HG03439 (cell line): ENCODE results near the gene PDIA3.
A peak's percentile ranks its signal among the peaks of the same experiment; 100 is the strongest.
"Not testable (repeated sequence)": the region's sequence is repeated elsewhere in the genome, so short reads cannot be mapped to it uniquely, and the experiment has no call there.

Experiments
- ATAC-seq: cut with Tn5 transposase; IDR thresholded peaks from one replicate; pipeline ENCODE4 v1.9.1; 2021; ENCODE audit warnings: mild to moderate bottlenecking, moderate library complexity; ENCODE audit not compliant: unreplicated experiment

The PDIA3 gene

DNA sequence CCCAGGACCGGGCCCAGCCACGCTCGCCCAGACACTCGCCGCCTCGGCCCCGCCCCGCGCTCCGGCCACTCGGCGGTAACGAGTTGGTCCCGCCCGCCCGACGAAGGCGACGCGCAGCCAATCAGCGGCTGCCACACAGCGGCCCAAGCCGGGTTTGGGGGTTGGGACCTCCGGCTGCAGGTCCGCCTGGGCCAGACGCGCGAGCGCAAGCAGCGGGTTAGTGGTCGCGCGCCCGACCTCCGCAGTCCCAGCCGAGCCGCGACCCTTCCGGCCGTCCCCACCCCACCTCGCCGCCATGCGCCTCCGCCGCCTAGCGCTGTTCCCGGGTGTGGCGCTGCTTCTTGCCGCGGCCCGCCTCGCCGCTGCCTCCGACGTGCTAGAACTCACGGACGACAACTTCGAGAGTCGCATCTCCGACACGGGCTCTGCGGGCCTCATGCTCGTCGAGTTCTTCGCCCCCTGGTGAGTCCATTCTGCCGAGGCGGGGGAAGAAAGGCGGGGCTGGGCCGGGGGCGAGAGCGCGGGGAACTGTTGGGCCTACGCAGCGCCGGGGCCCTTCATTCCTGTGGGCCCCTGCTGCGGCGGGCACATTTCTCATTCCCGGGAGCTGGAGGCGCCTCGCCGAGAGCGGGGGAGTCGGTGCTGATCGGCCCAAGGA, at the start of gene PDIA3:
TSS of gene PDIA3 (plus strand) at position 194 of the 658 bp plus-strand sequence. CDS start at position 296, 102 bp downstream.
- peak; percentile 63 for ATAC-seq

DNA sequence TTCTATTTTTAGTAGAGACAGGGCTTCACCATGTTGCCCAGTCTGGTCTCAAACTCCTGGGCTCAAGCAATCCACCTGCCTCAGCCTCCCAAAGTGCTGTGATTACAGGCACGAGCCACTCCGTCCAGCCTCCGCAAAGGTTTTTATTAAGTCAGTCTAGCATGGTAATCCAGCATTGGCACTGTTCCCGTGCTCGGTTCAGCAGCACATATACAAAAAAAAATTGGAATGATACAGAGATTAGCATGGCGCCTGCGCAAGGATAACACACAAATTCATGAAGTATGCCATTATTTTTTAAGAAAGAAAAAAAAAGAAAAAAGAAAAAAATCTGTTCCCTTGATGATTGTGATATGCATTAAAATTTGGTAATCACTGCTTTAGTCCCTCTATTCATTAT, 44.1 kb upstream of the PDIA3 start:
- no peak for ATAC-seq

DNA sequence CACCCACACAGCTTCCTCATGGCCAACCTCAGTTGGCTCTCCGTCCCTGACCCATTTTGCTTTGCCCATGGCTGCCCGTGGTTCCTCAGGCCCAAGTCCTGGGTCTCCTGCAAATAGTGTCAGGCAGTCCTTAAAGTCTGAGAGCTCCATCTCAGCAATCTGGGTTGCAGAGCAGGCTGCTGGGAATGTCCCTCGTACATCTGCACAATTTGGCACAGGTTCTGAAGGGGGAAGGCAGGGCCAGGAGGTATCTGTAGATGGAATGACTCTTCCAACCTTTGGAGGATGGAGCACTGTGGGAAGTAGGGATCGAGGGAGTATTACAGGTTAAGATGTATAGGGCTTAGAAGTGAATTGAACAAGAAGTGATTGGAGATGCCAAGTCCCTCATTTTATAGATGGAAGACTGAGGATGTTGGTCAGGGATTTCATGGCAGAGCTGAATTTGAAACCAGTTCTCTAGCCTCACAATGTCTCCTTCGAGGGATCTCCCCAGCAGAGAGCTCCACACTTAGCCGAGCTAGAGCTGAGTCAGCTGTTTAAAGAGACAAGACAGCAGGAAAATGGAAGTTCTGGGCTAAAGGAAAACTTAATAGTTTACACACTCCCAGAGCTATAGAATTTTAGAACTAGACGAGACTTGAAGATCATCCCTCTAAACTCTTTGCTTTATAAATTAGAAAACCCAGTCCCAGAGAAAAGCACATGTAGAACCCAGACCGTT, 43.4 kb upstream of the PDIA3 start:
- no peak for ATAC-seq

GRCh38 chr15:43710431-43711131, 35.7 kb upstream of the PDIA3 start:
- not testable (repeated sequence) for ATAC-seq

GRCh38 chr15:43723151-43723550, 23.1 kb upstream of the PDIA3 start:
- ATAC-seq = no peak

DNA sequence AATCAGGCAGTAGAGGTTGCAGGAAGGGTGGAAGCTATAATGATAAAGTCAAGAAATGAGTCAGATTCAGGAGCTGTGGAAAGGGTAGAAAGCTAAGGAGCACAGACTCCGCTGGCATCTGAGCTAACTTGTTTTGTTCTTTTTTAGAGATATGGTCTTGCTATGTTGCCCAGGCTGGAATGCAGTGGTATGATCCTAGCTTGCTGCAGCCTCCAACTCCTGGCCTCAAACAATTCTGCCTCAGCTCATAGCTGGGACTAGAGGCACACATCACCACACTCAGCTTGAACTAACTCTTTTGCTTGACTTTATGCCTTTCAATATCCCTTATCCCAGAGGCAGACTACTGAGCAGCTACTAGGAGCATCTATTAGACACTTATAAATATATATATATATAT, 19.9 kb upstream of the PDIA3 start:
- not testable (repeated sequence) for ATAC-seq

DNA sequence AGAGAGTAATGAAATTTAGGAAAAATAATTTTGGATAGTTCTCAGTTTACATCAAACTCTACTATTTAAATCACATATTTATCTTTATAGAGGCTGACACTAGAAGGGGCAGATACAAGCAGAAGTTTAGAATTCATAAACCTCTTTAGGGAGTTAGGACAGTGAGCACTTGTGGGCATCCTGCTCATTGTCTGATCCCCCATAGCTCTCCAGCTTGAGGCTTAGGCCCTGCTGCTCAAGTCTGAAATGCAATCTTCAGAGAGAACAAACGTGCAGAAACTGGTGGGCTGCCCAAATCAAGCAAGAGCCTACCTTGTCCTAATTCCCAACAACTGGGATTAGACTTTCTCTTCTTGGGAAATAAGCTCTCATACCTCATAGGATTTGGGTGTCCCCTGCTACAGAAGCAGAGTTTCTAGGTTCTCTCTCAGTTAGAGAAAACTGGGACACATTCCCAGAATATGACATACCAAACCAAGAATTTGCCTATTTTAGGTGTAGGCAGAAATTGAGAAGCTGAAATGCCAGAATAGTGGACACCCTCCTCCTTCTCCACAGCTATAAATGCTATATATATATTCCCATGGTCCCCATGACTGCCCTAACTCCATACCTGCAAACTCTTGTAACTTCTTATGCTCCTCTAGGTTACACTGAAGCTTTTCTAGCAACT, 18.0 kb upstream of the PDIA3 start:
- ATAC-seq = not testable (repeated sequence)

GRCh38 chr15:43735416-43735815, 10.8 kb upstream of the PDIA3 start:
- ATAC-seq = peak; percentile 44

DNA sequence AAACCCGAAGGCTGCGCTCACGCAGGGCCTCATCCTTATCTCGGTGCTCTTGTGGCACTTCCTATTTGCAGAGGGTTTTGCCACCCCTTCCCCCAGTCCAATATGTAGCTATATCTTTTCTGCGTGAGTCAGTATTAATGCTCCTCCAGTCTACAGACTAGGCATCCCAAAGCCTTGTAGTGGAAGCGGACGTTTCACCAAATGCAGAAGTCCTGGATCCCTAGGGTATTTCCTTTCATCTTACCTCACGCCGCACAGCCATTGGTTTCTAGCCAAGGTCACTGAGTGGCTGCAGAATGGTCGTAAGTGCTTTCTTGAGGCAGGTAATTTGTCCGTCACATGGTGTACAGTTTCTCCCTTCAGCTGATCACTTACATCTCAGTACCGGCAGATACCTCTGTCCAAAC, 668 bp downstream of the PDIA3 start:
- not testable (repeated sequence) for ATAC-seq

- ATAC-seq = no peak
These were observed 2.1 kb downstream of the PDIA3 start for GRCh38 chr15:43748376-43748775.

- ATAC-seq = peak; percentile 49
These were observed 3.6 kb downstream of the PDIA3 start for GRCh38 chr15:43749690-43750345.

GRCh38 chr15:43751885-43752284, 5.6 kb downstream of the PDIA3 start:
- no peak for ATAC-seq

GRCh38 chr15:43762824-43763223, 16.6 kb downstream of the PDIA3 start:
- ATAC-seq = no peak

DNA sequence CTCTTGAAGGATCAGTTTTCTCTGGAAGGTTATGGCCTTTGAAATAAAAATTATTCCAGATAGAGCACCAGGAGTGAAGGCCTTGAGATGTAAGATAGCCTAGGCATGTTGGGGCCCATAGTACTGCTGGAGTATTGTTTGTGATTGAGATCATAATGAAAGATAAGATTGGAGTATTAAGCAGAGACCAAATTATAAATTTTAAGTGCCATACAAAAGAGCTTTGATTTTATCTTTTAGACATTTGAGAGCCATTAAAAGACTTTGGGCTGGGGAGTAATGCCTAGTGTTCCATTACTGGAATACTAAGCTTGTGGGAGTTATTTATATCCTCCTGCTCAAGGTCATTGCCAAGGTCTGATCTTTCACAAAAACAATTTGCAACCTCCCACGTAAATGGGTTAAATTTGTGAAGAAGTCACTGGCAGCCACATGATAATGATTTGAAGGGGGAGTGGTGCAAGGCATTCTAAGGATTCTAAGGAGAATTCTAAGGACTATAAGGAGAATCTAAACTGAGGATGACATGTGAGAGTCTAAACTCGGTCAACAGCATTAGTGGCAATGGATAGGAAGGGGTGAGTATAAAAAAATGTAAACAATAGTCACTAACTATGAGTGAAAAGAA, 17.7 kb downstream of the PDIA3 start:
- ATAC-seq = no peak

DNA sequence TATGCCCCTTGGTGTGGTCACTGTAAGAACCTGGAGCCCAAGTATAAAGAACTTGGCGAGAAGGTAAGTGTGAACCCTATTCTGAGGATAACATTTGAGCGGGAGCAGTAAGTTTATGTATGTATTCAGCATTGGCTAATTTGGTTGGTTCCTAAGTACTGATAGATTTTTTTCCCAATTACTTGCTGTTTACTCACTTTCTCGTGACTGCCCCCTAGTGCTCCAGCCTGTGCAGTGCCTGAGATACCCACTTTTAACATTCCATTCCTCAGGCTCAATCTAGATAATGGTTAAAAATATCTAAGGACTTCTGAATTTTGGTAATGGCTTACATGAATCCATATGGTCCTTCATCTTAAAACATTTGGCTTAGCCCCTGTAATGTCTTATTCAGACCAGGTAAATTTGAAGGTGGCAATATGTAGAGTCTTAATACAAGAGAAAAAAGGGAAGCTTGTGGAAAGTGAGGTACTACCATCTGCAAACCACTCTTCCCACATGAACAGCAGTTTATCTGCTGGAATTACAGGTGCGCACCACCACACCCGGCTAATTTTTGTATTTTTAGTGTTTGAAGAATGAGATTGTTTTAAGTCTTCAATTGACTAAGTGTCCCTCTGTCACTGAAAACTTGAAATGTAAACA, 23.5 kb downstream of the PDIA3 start:
- no peak for ATAC-seq

DNA sequence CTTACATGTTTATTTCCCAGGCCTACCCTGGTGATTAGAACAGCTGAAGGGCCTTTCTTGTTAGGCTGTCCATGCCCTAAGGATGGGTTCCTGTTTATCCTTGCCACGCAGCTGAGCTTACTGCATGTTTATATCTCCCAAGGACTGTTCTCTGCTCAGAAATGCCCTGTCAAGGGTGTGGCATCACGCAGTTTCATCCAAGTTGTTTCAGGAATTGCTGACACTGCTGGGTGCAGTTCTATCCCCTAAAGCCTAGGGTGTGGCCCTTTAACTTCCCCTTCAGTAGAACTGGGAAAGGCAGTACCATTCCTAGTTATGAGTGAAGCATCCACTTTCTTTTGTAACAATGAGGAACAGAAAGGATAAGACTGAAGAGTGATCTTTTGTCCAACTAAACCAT, 25.6 kb downstream of the PDIA3 start:
- ATAC-seq = no peak

DNA sequence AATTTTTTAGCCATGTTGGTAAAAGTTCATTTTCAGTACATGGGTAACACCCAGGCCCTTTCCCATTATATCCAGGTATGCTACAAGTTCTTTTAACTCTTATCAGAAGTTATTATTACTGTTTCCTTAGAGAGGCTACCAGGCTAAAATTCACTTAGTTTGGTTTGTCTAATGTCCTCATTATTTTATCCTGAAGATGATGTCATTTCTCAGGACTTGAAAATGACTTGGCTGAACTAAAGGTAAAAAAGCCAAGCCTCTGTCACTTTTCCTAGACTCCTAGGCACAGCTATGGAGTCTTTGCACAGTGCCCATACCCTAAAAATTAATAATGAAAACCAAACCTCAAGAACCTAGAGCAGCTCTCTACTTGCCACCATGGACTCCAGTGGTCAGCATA, 26.4 kb downstream of the PDIA3 start:
- ATAC-seq = no peak

- ATAC-seq = no peak
These were observed 27.8 kb downstream of the PDIA3 start for GRCh38 chr15:43774062-43774461.

- ATAC-seq = no peak
These were observed 29.2 kb downstream of the PDIA3 start for GRCh38 chr15:43775411-43775965.
